Liver (tissue), 3 donors: ENCODE results near the gene ASS1.

Experiments used
- ATF3 ChIP-seq: IDR thresholded peaks from 2 replicates; pipeline ENCODE4 v1.6.1; 2016; ENCODE audit warnings: antibody characterized with exemption
- GABPA ChIP-seq, 2 donors: IDR thresholded peaks in 1 of 2; conservative IDR thresholded peaks in 1 of 2; 2 replicates each; pipeline ENCODE4 v1.6.1; 2016; ENCODE audit warnings: antibody characterized with exemption in 2 of 2, mild to moderate bottlenecking in 1 of 2, moderate library complexity in 1 of 2
- HNF4G ChIP-seq: IDR thresholded peaks from 2 replicates; pipeline ENCODE4 v1.6.1; 2016; ENCODE audit warnings: antibody characterized with exemption
- JUND ChIP-seq, 2 donors: IDR thresholded peaks; 2 replicates each; pipeline ENCODE4 v1.6.1; 2016; ENCODE audit warnings: antibody characterized with exemption in 2 of 2
- RAD21 ChIP-seq, 2 donors: IDR thresholded peaks; 2 replicates each; pipeline ENCODE4 v1.6.1; 2016; ENCODE audit warnings: antibody characterized with exemption in 2 of 2, mild to moderate bottlenecking in 2 of 2
- SP1 ChIP-seq: IDR thresholded peaks from 2 replicates; pipeline ENCODE4 v1.6.1; 2018; ENCODE audit warnings: antibody characterized with exemption, mild to moderate bottlenecking
- TAF1 ChIP-seq: conservative IDR thresholded peaks from 2 replicates; pipeline ENCODE4 v1.6.1; 2016; ENCODE audit warnings: antibody characterized with exemption, mild to moderate bottlenecking
- YY1 ChIP-seq: IDR thresholded peaks from 2 replicates; pipeline ENCODE4 v1.6.1; 2016; ENCODE audit warnings: antibody characterized with exemption, mild to moderate bottlenecking
- TF ChIP-seq, protein P1 (sequence below): fragments of 150-350 bp; IDR thresholded peaks from 2 replicates; pipeline ENCODE4 v1.5.1; 2017; ENCODE audit warnings: improper control_type of control experiment, low read depth, low read length; ENCODE audit not compliant: missing input control
- TF ChIP-seq, protein P2 (sequence below): IDR thresholded peaks from 2 replicates; pipeline ENCODE4 v1.6.1; 2016; ENCODE audit warnings: antibody characterized with exemption, mild to moderate bottlenecking
- donor health status: healthy.
- donor health status: healthy.

- TF ChIP-seq, protein P1, sequence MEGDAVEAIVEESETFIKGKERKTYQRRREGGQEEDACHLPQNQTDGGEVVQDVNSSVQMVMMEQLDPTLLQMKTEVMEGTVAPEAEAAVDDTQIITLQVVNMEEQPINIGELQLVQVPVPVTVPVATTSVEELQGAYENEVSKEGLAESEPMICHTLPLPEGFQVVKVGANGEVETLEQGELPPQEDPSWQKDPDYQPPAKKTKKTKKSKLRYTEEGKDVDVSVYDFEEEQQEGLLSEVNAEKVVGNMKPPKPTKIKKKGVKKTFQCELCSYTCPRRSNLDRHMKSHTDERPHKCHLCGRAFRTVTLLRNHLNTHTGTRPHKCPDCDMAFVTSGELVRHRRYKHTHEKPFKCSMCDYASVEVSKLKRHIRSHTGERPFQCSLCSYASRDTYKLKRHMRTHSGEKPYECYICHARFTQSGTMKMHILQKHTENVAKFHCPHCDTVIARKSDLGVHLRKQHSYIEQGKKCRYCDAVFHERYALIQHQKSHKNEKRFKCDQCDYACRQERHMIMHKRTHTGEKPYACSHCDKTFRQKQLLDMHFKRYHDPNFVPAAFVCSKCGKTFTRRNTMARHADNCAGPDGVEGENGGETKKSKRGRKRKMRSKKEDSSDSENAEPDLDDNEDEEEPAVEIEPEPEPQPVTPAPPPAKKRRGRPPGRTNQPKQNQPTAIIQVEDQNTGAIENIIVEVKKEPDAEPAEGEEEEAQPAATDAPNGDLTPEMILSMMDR, result no peak
- no peak for TF ChIP-seq JUND (IDR thresholded peaks at IDR 0.05)
- TF ChIP-seq, protein P2, sequence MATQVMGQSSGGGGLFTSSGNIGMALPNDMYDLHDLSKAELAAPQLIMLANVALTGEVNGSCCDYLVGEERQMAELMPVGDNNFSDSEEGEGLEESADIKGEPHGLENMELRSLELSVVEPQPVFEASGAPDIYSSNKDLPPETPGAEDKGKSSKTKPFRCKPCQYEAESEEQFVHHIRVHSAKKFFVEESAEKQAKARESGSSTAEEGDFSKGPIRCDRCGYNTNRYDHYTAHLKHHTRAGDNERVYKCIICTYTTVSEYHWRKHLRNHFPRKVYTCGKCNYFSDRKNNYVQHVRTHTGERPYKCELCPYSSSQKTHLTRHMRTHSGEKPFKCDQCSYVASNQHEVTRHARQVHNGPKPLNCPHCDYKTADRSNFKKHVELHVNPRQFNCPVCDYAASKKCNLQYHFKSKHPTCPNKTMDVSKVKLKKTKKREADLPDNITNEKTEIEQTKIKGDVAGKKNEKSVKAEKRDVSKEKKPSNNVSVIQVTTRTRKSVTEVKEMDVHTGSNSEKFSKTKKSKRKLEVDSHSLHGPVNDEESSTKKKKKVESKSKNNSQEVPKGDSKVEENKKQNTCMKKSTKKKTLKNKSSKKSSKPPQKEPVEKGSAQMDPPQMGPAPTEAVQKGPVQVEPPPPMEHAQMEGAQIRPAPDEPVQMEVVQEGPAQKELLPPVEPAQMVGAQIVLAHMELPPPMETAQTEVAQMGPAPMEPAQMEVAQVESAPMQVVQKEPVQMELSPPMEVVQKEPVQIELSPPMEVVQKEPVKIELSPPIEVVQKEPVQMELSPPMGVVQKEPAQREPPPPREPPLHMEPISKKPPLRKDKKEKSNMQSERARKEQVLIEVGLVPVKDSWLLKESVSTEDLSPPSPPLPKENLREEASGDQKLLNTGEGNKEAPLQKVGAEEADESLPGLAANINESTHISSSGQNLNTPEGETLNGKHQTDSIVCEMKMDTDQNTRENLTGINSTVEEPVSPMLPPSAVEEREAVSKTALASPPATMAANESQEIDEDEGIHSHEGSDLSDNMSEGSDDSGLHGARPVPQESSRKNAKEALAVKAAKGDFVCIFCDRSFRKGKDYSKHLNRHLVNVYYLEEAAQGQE, result no peak
- no peak for TF ChIP-seq YY1
- TF ChIP-seq SP1, result no peak
- TF ChIP-seq RAD21 (IDR thresholded peaks at IDR 0.05), result no peak
- no peak for TF ChIP-seq TAF1
- TF ChIP-seq GABPA (IDR thresholded peaks at IDR 0.05 in 1 of 2, conservative IDR thresholded peaks at IDR 0.05 in 1 of 2), result no peak
- TF ChIP-seq HNF4G, result no peak
- TF ChIP-seq ATF3, result no peak
Observed at GRCh38 chr9:130429381-130429780, 15.4 kb upstream of the ASS1 start.
